ENCODE results near the gene CYTH2.

- no peak for TF ChIP-seq GTF2F1 (IDR thresholded peaks at IDR 0.05; ENCODE audit: borderline replicate concordance, low read depth, low read length)
- TF ChIP-seq ZNF274 (IDR thresholded peaks at IDR 0.05; ENCODE audit: borderline replicate concordance, extremely low read depth, low read length) = no peak
- TF ChIP-seq CTCF (IDR thresholded peaks at IDR 0.05; ENCODE audit: control extremely low read depth in 1 of 3, insufficient read depth in 1 of 3, low read depth in 1 of 3, low read length in 3 of 3) = no peak
- TF ChIP-seq USF2 (IDR thresholded peaks at IDR 0.05; ENCODE audit: low read length) = peak; percentile 30; the same call in 1 of the 2 replicates
These were observed 7.0 kb upstream of the CYTH2 start for GRCh38 chr19:48461982-48462655.
